Ovary (tissue), 9 donors: Measurements from ENCODE around the gene CPXM1. TPM values are rescaled to one million over a fixed set of nuclear protein-coding genes. Genes with fewer than 3 reads are reported as not detected.

Experiments used
- DNase-seq, 5 donors: peaks; one replicate each; pipeline ENCODE4 v3.0.0-alpha.2; 2019 to 2020
- H3K27ac ChIP-seq, 2 donors: fragments of 200-600 bp; one replicate each; pipeline versions ENCODE4 v1.5.1 to v1.8.0; 2019 to 2022
- H3K27me3 ChIP-seq: fragments of 200-600 bp; one replicate; pipeline ENCODE4 v1.8.0; 2022
- H3K36me3 ChIP-seq: fragments of 200-600 bp; sonication (generic); one replicate; pipeline ENCODE4 v1.5.1; 2019
- H3K4me1 ChIP-seq: one replicate; pipeline ENCODE4 v1.8.1; 2013; ENCODE audit warnings: mild to moderate bottlenecking, moderate library complexity; ENCODE audit not compliant: insufficient read depth
- H3K4me3 ChIP-seq: fragments of 200-600 bp; sonication (generic); one replicate; pipeline ENCODE4 v1.5.1; 2017
- H3K9me3 ChIP-seq, 2 donors: fragments of 200-600 bp in 1 of 2; sonication (generic) in 1 of 2; one replicate each; pipeline versions ENCODE4 v1.5.1 to v1.8.1; 2013 to 2019; ENCODE audit warnings: mild to moderate bottlenecking in 1 of 2, moderate library complexity in 1 of 2
- CTCF ChIP-seq, 3 donors: fragments of 450-650 bp in 2 of 3; fragments of 200-600 bp in 1 of 3; IDR thresholded peaks; one replicate each; pipeline versions ENCODE4 v1.5.1 to v1.8.0; 2016 to 2022; ENCODE audit warnings: antibody characterized with exemption in 3 of 3, mild to moderate bottlenecking in 1 of 3
- EP300 ChIP-seq: sonication (generic); formaldehyde crosslinking; IDR thresholded peaks from one replicate; pipeline ENCODE4 v1.6.1; 2017; ENCODE audit warnings: antibody characterized with exemption
- POLR2A ChIP-seq: fragments of 450-650 bp; IDR thresholded peaks from one replicate; pipeline ENCODE4 v1.6.1; 2017; ENCODE audit warnings: antibody characterized with exemption, mild to moderate bottlenecking, moderate library complexity
- WGBS, 3 donors: extraction: QIAGEN DNeasy Blood & Tissue Kit in 1 of 3; methylation state at CpG; one replicate each; pipeline versions ENCODE4 v1.1.5 to v1.1.7; 2013 to 2017; 5-methylcytosine and 5-hydroxymethylcytosine counted together
- intact Hi-C, 4 donors: fragments of 100-400 bp; cut with DNase I; formaldehyde crosslinking; loops; one replicate each; pipeline versions ENCODE4 v1.11.0 to v1.15.1; 2022 to 2023
- polyA plus RNA-seq, 2 donors: library from polyadenylated mRNA; stranded (reverse); fragments of 200-250 nt in 1 of 2; fragments of 350-450 nt in 1 of 2; fragmentation: Illumina TruSeq in 1 of 2; extraction: RNeasy Lipid Tissue Mini Kit (QIAGEN cat#74804) in 1 of 2; gene quantifications; one replicate each; pipeline ENCODE4 v1.2.3, GENCODE V29; 2013 to 2014
- total RNA-seq, 7 donors: library from RNA; depleted of rRNA in 2 of 7; stranded (reverse); fragments of >200 nt in 2 of 7; fragmentation: NEBNext Ultra II Directional in 3 of 7; extraction: Animal tissue kit (Norgen Biotek cat#: 25700) in 3 of 7; gene quantifications; one replicate each; pipeline versions ENCODE4 v1.1.0 to v1.2.4, GENCODE V29; 2016 to 2023
- donor health status: DM: no; HTN: no; CAD: no; lungs with moderate emphysema.
- donor health status: DM: no; HTN: no; CAD: no.
- donor health status: Bipolar disorder and iron deficiency.
- donor health status: DM: yes; HTN: yes; CAD: no.
- donor health status: DM: no; HTN: no; CAD: no.
- donor health status: DM: yes; HTN: yes; CAD: no.

The CPXM1 gene
- total and polyA plus RNA-seq, 9 donors = 0.86 to 50.9 (median 28.1) TPM

GRCh38 chr20:2805689-2806350 is 5.4 kb upstream of the CPXM1 start:
- DNase-seq = no peak
- peaks cover 1% of the 10 kb centered on the region for H3K4me1 ChIP-seq
- H3K4me3 ChIP-seq = no peak overlapping the region
- no peak overlapping the region for H3K27ac ChIP-seq
- no peaks in the 10 kb centered on the region for H3K9me3 ChIP-seq
- no peaks in the 10 kb centered on the region for H3K36me3 ChIP-seq
- intact Hi-C loops = no loop called here
- TF ChIP-seq POLR2A (no peak), EP300 (no peak), CTCF (IDR thresholded peaks at IDR 0.05) (no peak)
- WGBS, 3 donors = 55 to 68% (median 65%) methylated on average over 22 of the region's 22 CpGs
- H3K27me3 ChIP-seq = no peaks in the 10 kb centered on the region

GRCh38 chr20:2804852-2805688 is 4.6 kb upstream of the CPXM1 start:
- TF ChIP-seq POLR2A = no peak
- TF ChIP-seq CTCF (IDR thresholded peaks at IDR 0.05) = no peak
- TF ChIP-seq EP300 = no peak
- Histone ChIP-seq H3K36me3 (no peaks in the 10 kb centered on the region), H3K27me3 (no peaks in the 10 kb centered on the region), H3K4me3 (no peak overlapping the region), H3K9me3 (no peaks in the 10 kb centered on the region), H3K4me1 (peaks cover 4% of the 10 kb centered on the region), H3K27ac (no peak overlapping the region)
- WGBS, 3 donors = 42 to 52% (median 47%) methylated on average over 44 to 49 of the region's 49 CpGs
- intact Hi-C loops = no loop called here
- no peak for DNase-seq

- DNase-seq = no peak
- H3K4me3 ChIP-seq = no peak overlapping the region
- no peaks in the 10 kb centered on the region for H3K36me3 ChIP-seq
- H3K27me3 ChIP-seq = no peaks in the 10 kb centered on the region
- no peaks in the 10 kb centered on the region for H3K9me3 ChIP-seq
- H3K4me1 ChIP-seq = peaks cover 7% of the 10 kb centered on the region
- intact Hi-C loops = no loop called here
- 73 to 78% (median 76%) methylated on average over 16 of the region's 16 CpGs for WGBS, 3 donors
- TF ChIP-seq POLR2A (no peak), EP300 (no peak), CTCF (IDR thresholded peaks at IDR 0.05) (no peak)
- H3K27ac ChIP-seq = no peak overlapping the region
These were observed 3.8 kb upstream of the CPXM1 start for GRCh38 chr20:2804041-2804828.

- H3K27me3 ChIP-seq = no peaks in the 10 kb centered on the region
- intact Hi-C loops = no loop called here
- H3K27ac ChIP-seq = no peak overlapping the region
- no peak for TF ChIP-seq CTCF (IDR thresholded peaks at IDR 0.05)
- no peak for TF ChIP-seq EP300
- no peak for TF ChIP-seq POLR2A
- WGBS, 3 donors = 41 to 45% (median 42%) methylated on average over 13 of the region's 13 CpGs
- no peak for DNase-seq
- no peak overlapping the region for H3K4me3 ChIP-seq
- H3K9me3 ChIP-seq = no peaks in the 10 kb centered on the region
- peaks cover 8% of the 10 kb centered on the region for H3K4me1 ChIP-seq
- H3K36me3 ChIP-seq = no peaks in the 10 kb centered on the region
These were observed 880 bp upstream of the CPXM1 start for GRCh38 chr20:2801286-2801728.
